Mammary epithelial cell (primary cell): ENCODE results near the gene DPM1.

Experiments used
- CTCF ChIP-seq, 2 donors: IDR thresholded peaks in 1 of 2; conservative IDR thresholded peaks in 1 of 2; 2 replicates each; pipeline ENCODE4 v1.5.1; 2011 to 2012; ENCODE audit warnings: inconsistent platforms in 2 of 2, low read length in 2 of 2, mild to moderate bottlenecking in 2 of 2, control low read depth in 1 of 2, low read depth in 1 of 2; ENCODE audit not compliant: insufficient read depth in 1 of 2; ENCODE audit errors: extremely low read depth in 1 of 2
- EZH2 ChIP-seq: IDR thresholded peaks from 2 replicates; pipeline ENCODE4 v1.6.1; 2012; ENCODE audit warnings: low read length, inconsistent platforms, borderline replicate concordance

GRCh38 chr20:50957276-50957675 lies 1.1 kb downstream of the DPM1 start:
- TF ChIP-seq CTCF (conservative IDR thresholded peaks at IDR 0.05 in 1 of 2, IDR thresholded peaks at IDR 0.05 in 1 of 2; ENCODE audit: extremely low read depth in 1 of 2, insufficient read depth in 1 of 2, low read depth in 1 of 2, low read length in 2 of 2) = no peak
- no peak for TF ChIP-seq EZH2
